Measurements from ENCODE around the gene SOX3. TPM values are rescaled to one million over a fixed set of nuclear protein-coding genes. Genes with fewer than 3 reads are reported as not detected.

SOX3 gene
- total RNA-seq, 1 experiment from 2014 or later, result 16.3 TPM

DNA sequence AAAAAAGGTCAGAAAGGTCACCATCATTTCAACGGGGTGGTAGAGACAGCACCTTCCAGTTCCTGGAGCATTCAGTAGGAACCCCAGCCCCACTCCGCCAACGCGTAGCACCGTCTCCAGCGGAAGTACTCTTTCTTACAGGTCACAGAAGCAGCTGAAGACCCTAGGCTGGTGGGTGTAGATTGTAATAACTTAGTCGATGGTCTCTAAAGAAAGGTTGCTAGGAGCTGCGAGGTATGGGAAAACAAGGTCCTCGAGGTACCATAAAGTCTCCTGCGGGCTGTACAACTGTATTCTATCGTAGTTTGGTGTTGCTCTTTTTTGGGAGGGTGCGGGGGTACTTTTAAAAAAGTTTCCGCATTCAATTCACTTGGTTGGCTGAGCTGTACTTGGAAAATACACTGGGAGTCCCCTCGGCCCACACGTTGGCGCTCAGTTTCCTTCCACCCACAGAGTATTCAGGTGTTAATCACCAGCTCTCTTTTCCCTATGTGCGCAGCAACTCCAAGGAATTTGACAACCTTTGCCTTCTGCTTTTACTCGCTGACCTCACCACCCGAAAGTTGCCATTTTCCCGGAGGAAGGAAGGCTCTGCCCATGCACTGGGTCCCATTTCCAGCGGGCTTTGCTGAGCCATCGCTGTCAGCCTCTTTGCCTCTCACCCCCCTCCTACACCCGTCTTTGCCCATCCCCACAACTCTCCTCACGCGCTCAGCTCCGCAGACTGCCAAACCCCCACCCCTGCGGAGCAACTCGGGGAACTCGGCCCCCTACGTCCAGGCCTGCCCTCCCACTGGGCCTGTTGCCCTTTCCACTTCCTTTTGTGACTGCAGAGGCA is 4.8 kb upstream of the SOX3 start:
- ATAC-seq, result no peak
- no peak for DNase-seq (ENCODE audit: low spot score)
- H3K27me3 Mint-ChIP-seq (ENCODE audit: low read depth), result peaks cover 74% of the 10 kb centered on the region
- ChIA-PET POLR2A (no interaction called here), CTCF (interaction anchor here (0.7 to 1.5 kb wide), 11 partner anchors 16 to 475 kb away, joined by 3 to 6 read pairs (median 4); no protein-coding TSS in a partner anchor)
- no peaks in the 10 kb centered on the region for H3K9me3 Mint-ChIP-seq
- peaks cover 26% of the 10 kb centered on the region for H3K4me1 Mint-ChIP-seq
- no peaks in the 10 kb centered on the region for H3K36me3 Mint-ChIP-seq
- no peak overlapping the region for H3K27ac Mint-ChIP-seq
- peak overlapping the region; percentile 61 for H3K4me3 Mint-ChIP-seq
- no peak for TF ChIP-seq RORB (CRISPR knock-in tag; IDR thresholded peaks at IDR 0.05)
- no peak for TF ChIP-seq MYBL2 (CRISPR knock-in tag; IDR thresholded peaks at IDR 0.05)
- TF ChIP-seq ZNF416 (CRISPR knock-in tag; IDR thresholded peaks at IDR 0.05), result no peak
- TF ChIP-seq, protein P1, sequence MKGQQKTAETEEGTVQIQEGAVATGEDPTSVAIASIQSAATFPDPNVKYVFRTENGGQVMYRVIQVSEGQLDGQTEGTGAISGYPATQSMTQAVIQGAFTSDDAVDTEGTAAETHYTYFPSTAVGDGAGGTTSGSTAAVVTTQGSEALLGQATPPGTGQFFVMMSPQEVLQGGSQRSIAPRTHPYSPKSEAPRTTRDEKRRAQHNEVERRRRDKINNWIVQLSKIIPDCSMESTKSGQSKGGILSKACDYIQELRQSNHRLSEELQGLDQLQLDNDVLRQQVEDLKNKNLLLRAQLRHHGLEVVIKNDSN (CRISPR knock-in tag; IDR thresholded peaks at IDR 0.05), result no peak
- TF ChIP-seq, protein P2, sequence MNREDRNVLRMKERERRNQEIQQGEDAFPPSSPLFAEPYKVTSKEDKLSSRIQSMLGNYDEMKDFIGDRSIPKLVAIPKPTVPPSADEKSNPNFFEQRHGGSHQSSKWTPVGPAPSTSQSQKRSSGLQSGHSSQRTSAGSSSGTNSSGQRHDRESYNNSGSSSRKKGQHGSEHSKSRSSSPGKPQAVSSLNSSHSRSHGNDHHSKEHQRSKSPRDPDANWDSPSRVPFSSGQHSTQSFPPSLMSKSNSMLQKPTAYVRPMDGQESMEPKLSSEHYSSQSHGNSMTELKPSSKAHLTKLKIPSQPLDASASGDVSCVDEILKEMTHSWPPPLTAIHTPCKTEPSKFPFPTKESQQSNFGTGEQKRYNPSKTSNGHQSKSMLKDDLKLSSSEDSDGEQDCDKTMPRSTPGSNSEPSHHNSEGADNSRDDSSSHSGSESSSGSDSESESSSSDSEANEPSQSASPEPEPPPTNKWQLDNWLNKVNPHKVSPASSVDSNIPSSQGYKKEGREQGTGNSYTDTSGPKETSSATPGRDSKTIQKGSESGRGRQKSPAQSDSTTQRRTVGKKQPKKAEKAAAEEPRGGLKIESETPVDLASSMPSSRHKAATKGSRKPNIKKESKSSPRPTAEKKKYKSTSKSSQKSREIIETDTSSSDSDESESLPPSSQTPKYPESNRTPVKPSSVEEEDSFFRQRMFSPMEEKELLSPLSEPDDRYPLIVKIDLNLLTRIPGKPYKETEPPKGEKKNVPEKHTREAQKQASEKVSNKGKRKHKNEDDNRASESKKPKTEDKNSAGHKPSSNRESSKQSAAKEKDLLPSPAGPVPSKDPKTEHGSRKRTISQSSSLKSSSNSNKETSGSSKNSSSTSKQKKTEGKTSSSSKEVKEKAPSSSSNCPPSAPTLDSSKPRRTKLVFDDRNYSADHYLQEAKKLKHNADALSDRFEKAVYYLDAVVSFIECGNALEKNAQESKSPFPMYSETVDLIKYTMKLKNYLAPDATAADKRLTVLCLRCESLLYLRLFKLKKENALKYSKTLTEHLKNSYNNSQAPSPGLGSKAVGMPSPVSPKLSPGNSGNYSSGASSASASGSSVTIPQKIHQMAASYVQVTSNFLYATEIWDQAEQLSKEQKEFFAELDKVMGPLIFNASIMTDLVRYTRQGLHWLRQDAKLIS (CRISPR knock-in tag; IDR thresholded peaks at IDR 0.05; ENCODE audit: borderline replicate concordance), result no peak
- TF ChIP-seq JUN (CRISPR knock-in tag; IDR thresholded peaks at IDR 0.05), result no peak
- TF ChIP-seq GRHL2 (CRISPR knock-in tag; IDR thresholded peaks at IDR 0.05; ENCODE audit: insufficient replicate concordance, severe bottlenecking), result no peak
- TF ChIP-seq, protein P3, sequence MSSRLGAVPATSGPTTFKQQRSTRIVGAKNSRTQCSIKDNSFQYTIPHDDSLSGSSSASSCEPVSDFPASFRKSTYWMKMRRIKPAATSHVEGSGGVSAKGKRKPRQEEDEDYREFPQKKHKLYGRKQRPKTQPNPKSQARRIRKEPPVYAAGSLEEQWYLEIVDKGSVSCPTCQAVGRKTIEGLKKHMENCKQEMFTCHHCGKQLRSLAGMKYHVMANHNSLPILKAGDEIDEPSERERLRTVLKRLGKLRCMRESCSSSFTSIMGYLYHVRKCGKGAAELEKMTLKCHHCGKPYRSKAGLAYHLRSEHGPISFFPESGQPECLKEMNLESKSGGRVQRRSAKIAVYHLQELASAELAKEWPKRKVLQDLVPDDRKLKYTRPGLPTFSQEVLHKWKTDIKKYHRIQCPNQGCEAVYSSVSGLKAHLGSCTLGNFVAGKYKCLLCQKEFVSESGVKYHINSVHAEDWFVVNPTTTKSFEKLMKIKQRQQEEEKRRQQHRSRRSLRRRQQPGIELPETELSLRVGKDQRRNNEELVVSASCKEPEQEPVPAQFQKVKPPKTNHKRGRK (CRISPR knock-in tag; IDR thresholded peaks at IDR 0.05; ENCODE audit: borderline replicate concordance), result no peak
- TF ChIP-seq NFE2L1 (CRISPR knock-in tag; IDR thresholded peaks at IDR 0.05), result no peak
- TF ChIP-seq, protein P4, sequence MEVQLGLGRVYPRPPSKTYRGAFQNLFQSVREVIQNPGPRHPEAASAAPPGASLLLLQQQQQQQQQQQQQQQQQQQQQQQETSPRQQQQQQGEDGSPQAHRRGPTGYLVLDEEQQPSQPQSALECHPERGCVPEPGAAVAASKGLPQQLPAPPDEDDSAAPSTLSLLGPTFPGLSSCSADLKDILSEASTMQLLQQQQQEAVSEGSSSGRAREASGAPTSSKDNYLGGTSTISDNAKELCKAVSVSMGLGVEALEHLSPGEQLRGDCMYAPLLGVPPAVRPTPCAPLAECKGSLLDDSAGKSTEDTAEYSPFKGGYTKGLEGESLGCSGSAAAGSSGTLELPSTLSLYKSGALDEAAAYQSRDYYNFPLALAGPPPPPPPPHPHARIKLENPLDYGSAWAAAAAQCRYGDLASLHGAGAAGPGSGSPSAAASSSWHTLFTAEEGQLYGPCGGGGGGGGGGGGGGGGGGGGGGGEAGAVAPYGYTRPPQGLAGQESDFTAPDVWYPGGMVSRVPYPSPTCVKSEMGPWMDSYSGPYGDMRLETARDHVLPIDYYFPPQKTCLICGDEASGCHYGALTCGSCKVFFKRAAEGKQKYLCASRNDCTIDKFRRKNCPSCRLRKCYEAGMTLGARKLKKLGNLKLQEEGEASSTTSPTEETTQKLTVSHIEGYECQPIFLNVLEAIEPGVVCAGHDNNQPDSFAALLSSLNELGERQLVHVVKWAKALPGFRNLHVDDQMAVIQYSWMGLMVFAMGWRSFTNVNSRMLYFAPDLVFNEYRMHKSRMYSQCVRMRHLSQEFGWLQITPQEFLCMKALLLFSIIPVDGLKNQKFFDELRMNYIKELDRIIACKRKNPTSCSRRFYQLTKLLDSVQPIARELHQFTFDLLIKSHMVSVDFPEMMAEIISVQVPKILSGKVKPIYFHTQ (CRISPR knock-in tag; IDR thresholded peaks at IDR 0.05), result no peak
- no peak for TF ChIP-seq ETV6 (CRISPR knock-in tag; IDR thresholded peaks at IDR 0.05)
- TF ChIP-seq PRRX2 (CRISPR knock-in tag; IDR thresholded peaks at IDR 0.05), result no peak
- no peak for TF ChIP-seq KAT7 (CRISPR knock-in tag; IDR thresholded peaks at IDR 0.05; ENCODE audit: borderline replicate concordance)
- TF ChIP-seq FOXK1 (CRISPR knock-in tag; IDR thresholded peaks at IDR 0.05), result no peak

DNA sequence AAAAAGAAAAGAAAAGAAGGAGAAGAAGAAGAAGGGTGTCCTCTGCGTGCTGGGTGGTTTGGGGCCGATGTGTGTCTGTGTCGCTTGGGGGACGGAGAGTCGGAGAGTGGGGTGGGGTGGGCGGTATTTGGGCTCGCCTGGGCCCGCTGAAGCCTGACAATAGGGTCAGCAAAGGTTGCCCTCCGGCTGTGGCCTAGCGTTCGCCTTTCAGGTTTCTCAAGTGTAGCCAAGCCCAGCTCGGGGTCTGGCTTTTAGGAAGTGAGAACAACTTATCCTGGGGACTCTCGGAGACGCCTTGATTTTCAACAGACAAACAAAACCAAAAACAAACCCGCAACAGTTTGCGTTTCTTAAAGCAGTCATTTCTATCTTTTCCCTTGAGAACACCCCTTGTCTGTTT is 4.1 kb upstream of the SOX3 start:
- Mint-ChIP-seq H3K9me3 (no peaks in the 10 kb centered on the region), H3K4me1 (peaks cover 26% of the 10 kb centered on the region), H3K36me3 (no peaks in the 10 kb centered on the region), H3K27me3 (ENCODE audit: low read depth) (peaks cover 79% of the 10 kb centered on the region), H3K27ac (no peak overlapping the region), H3K4me3 (peak overlapping the region; percentile 61)
- ATAC-seq (no peak), DNase-seq (ENCODE audit: low spot score) (no peak)
- POLR2A ChIA-PET, result no interaction called here
- CTCF ChIA-PET, result interaction anchor here (0.6 to 2.5 kb wide), 13 partner anchors 37 to 473 kb away, joined by 3 to 29 read pairs (median 5); no protein-coding TSS in a partner anchor
- TF ChIP-seq, protein P5, sequence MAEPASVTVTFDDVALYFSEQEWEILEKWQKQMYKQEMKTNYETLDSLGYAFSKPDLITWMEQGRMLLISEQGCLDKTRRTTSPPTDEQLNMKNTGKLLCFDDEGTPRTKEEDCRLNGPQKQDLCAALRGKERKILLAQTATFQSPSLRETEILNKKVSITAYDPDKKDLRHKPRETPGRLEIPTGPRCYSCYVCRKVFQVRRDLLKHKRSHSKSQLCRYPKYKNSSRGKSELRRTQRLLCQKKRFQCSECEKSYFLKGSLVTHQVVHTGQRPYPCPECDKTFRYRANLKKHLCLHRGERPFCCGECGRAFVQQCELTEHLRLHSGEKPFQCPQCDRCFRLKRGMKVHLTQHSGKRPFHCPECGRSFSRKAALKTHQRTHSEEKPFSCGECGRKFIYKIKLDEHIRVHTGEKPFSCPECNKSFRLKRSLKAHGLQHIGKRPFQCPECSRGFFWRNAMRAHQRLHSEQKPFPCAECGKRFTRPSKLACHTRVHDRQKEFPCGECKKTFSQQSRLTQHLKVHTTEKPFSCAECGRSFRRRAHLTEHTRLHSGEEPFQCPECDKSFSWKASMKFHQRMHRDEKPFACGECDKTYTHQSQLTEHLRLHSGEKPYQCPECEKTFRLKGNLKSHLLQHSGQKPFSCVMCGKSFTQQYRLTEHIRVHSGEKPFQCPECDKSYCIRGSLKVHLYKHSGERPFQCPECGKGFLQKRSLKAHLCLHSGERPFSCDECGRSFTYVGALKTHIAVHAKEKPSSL (CRISPR knock-in tag; conservative IDR thresholded peaks at IDR 0.05), result no peak
- TF ChIP-seq OVOL2 (CRISPR knock-in tag; IDR thresholded peaks at IDR 0.05; ENCODE audit: borderline replicate concordance) (no peak), SP1 (CRISPR knock-in tag; conservative IDR thresholded peaks at IDR 0.05) (no peak), ZBTB21 (CRISPR knock-in tag; IDR thresholded peaks at IDR 0.05; ENCODE audit: borderline replicate concordance) (no peak), NFE2L1 (CRISPR knock-in tag; IDR thresholded peaks at IDR 0.05) (no peak), ZNF219 (CRISPR knock-in tag; IDR thresholded peaks at IDR 0.05; ENCODE audit: borderline replicate concordance) (no peak)
- TF ChIP-seq, protein P1 (CRISPR knock-in tag; IDR thresholded peaks at IDR 0.05), result no peak
- TF ChIP-seq, protein P6, sequence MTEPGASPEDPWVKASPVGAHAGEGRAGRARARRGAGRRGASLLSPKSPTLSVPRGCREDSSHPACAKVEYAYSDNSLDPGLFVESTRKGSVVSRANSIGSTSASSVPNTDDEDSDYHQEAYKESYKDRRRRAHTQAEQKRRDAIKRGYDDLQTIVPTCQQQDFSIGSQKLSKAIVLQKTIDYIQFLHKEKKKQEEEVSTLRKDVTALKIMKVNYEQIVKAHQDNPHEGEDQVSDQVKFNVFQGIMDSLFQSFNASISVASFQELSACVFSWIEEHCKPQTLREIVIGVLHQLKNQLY (CRISPR knock-in tag; IDR thresholded peaks at IDR 0.05), result no peak
- TF ChIP-seq, protein P7, sequence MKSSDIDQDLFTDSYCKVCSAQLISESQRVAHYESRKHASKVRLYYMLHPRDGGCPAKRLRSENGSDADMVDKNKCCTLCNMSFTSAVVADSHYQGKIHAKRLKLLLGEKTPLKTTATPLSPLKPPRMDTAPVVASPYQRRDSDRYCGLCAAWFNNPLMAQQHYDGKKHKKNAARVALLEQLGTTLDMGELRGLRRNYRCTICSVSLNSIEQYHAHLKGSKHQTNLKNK (CRISPR knock-in tag; IDR thresholded peaks at IDR 0.05), result no peak
